ENCODE results near the gene PCYT2. TPM values are rescaled to one million over a fixed set of nuclear protein-coding genes. Genes with fewer than 3 reads are reported as not detected.

Gene PCYT2
- total RNA-seq, 2 donors from 2014 or later = 13.6 to 81.9 TPM

- Histone ChIP-seq H3K9me3 (no peaks in the 10 kb centered on the region), H3K4me1 (ENCODE audit: control insufficient read depth in 1 of 2, low read depth in 2 of 2) (peaks cover 5 to 20% of the 10 kb centered on the region in 2 donors), H3K27me3 (replicated peaks; ENCODE audit: insufficient read depth) (peaks cover 17% of the 10 kb centered on the region), H3K36me3 (no peaks in the 10 kb centered on the region), H3K27ac (no peak overlapping the region), H3K4me3 (no peak overlapping the region)
- DNase-seq (ENCODE audit: low spot score) (no peak), ATAC-seq (ENCODE audit: insufficient number of reproducible peaks, low FRiP score, low read depth) (no peak)
- TF ChIP-seq CTCF (IDR thresholded peaks at IDR 0.05) = no peak
Observed at GRCh38 chr17:81957691-81958432, 46.7 kb upstream of the PCYT2 start.

DNA sequence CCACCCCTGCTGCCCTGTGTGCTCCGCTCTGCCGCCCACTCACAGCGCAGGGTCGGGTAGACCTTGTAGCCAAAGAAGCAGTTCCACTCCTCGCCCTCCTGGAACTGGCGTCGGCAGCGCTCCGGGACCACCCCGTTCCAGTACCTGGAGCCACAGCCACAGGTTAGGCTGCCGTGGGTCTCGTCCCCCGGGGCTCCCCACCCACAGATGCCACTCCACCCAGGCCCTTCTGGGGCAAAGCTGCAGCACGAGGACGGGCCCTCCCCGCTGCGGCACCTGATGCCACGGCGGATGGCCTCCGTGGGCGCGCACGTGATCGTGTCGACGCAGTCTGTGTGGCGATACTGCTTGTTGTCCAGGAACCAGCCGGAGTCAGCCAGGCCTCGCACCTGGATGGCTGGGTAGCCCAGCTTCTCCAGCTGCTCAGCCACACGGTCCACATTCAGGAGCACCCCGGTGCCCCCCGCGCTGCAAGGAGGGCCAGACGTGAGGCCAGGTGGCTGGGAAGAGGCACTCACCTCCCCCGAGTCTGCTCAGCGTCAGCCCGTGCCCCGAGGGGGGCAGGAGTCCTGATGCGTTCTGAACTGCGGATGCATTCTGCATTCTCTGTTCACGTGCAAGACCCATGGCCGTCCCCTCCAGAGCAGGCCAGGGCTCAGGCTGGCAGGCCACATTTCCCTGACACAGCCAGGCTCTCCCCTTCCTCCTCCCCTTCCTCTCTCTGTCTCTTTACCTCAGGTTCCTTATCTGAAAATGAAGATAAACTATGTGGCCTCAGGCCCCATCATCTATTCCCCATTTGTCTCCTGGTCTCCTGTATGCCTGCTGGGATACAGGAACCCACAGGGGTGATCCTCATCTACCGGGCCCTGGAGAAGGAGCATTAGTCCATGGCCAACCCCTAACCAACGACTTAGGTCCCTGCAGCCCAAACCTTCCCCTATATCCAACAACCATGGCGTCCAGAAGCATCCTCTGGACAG lies 45.7 kb upstream of the PCYT2 start:
- Histone ChIP-seq H3K9me3 (no peaks in the 10 kb centered on the region), H3K27me3 (replicated peaks; ENCODE audit: insufficient read depth) (peaks cover 17% of the 10 kb centered on the region), H3K4me1 (ENCODE audit: control insufficient read depth in 1 of 2, low read depth in 2 of 2) (peaks cover 5 to 19% of the 10 kb centered on the region in 2 donors), H3K27ac (no peak overlapping the region), H3K4me3 (no peak overlapping the region), H3K36me3 (no peaks in the 10 kb centered on the region)
- DNase-seq (ENCODE audit: low spot score) (no peak), ATAC-seq (ENCODE audit: insufficient number of reproducible peaks, low FRiP score, low read depth) (no peak)
- TF ChIP-seq CTCF (IDR thresholded peaks at IDR 0.05) = no peak

DNA sequence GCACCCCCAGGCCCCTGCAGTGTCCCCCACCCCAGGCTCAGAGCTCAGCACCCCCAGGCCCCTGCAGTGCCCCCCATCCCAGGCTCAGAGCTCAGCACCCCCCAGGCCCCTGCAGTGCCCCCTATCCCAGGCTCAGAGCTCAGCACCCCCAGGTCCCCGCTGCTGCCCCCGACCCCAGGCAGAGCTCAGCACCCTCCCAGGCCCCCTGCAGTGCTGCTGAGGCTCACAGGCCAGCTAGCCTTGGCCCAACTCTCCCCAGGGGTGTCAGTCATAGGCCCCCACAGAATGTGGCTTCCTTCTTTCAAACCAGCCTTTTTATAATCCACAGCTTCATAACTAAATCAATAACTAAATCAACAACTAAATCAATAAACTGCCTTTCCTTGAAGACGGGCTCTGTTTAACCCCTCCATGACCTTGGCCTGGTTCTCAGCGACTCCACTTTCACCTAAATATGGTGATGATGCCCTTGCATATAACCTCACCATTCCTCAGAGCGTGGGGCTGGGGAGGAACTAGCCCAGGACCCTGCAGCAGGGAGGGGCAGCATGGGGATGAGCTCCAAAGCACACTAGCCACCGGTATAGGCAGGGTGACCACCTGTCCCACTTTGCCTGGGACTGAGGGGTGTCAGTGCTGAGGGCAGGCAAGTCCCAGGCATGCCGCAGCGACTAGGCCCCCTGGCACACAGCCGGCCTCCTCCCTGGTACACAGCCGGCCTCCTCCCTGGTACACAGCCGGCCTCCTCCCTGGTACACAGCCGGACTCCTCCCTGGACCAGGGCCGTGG lies 44.8 kb upstream of the PCYT2 start:
- H3K4me1 ChIP-seq (ENCODE audit: control insufficient read depth in 1 of 2, low read depth in 2 of 2) = peaks cover 5 to 14% of the 10 kb centered on the region in 2 donors
- no peak for ATAC-seq (ENCODE audit: insufficient number of reproducible peaks, low FRiP score, low read depth)
- no peak for TF ChIP-seq CTCF (IDR thresholded peaks at IDR 0.05)
- H3K9me3 ChIP-seq = no peaks in the 10 kb centered on the region
- H3K36me3 ChIP-seq = no peaks in the 10 kb centered on the region
- H3K27me3 ChIP-seq (replicated peaks; ENCODE audit: insufficient read depth) = peaks cover 17% of the 10 kb centered on the region
- no peak overlapping the region for H3K4me3 ChIP-seq
- no peak overlapping the region for H3K27ac ChIP-seq
- no peak for DNase-seq (ENCODE audit: low spot score)

GRCh38 chr17:81955058-81955681 lies 44.0 kb upstream of the PCYT2 start:
- ATAC-seq (ENCODE audit: insufficient number of reproducible peaks, low FRiP score, low read depth) = no peak
- DNase-seq (ENCODE audit: low spot score) = no peak
- no peaks in the 10 kb centered on the region for H3K9me3 ChIP-seq
- no peak for TF ChIP-seq CTCF (IDR thresholded peaks at IDR 0.05)
- H3K4me1 ChIP-seq (ENCODE audit: control insufficient read depth in 1 of 2, low read depth in 2 of 2) = peaks cover 3 to 9% of the 10 kb centered on the region in 2 donors
- no peak overlapping the region for H3K4me3 ChIP-seq
- H3K27me3 ChIP-seq (replicated peaks; ENCODE audit: insufficient read depth) = peaks cover 13% of the 10 kb centered on the region
- H3K36me3 ChIP-seq = no peaks in the 10 kb centered on the region
- no peak overlapping the region for H3K27ac ChIP-seq

Data from thoracic aorta (tissue), 2 donors.